HEK293 (cell line): ENCODE results near the gene PRICKLE3.

Source experiments
- CTCF ChIA-PET: fragments of 350-600 bp; formaldehyde crosslinking; extraction: SDS; loops from one replicate; lab custom pipeline; 2021; ENCODE audit warnings: antibody characterized with exemption; lab: Yijun Ruan, JAX
- POLR2A ChIA-PET: fragments of 300-600 bp; formaldehyde crosslinking; extraction: SDS; loops from one replicate; lab custom pipeline; 2020; ENCODE audit warnings: antibody characterized with exemption, inconsistent platforms; lab: Yijun Ruan, JAX
- H3K27ac ChIP-seq: fragments of 200-500 bp; sonication (Bioruptor generic); 2 replicates; pipeline ENCODE4 v1.5.1; 2014; ENCODE audit warnings: low read depth, low read length, control low read depth, inconsistent platforms; ENCODE audit errors: extremely low read depth
- H3K36me3 ChIP-seq, 2 experiments: fragments of 200-500 bp in 1 of 2; sonication (Bioruptor generic) in 1 of 2; 1 replicate in 1 of 2; 2 replicates in 1 of 2; pipeline ENCODE4 v1.5.1; 2014 to 2017; ENCODE audit warnings: inconsistent platforms in 2 of 2, low read length in 2 of 2; ENCODE audit not compliant: control insufficient read depth in 2 of 2, insufficient read depth in 1 of 2
- H3K4me1 ChIP-seq: fragments of 200-500 bp; sonication (Bioruptor generic); 2 replicates; pipeline ENCODE4 v1.5.1; 2014; ENCODE audit warnings: mild to moderate bottlenecking, low read length, inconsistent platforms; ENCODE audit not compliant: control insufficient read depth, insufficient read depth
- H3K4me3 ChIP-seq: 2 replicates; pipeline ENCODE4 v1.5.1; 2011; ENCODE audit warnings: low read depth, mild to moderate bottlenecking, control low read depth, low read length, moderate library complexity
- H3K9me3 ChIP-seq: fragments of 200-500 bp; sonication (Bioruptor generic); 2 replicates; pipeline ENCODE4 v1.5.1; 2014; ENCODE audit warnings: low read depth, low read length, inconsistent platforms; ENCODE audit not compliant: control insufficient read depth, insufficient read depth
- BCL11A ChIP-seq: fragments of 450-650 bp; formaldehyde crosslinking; IDR thresholded peaks from 2 replicates; pipeline ENCODE4 v1.5.1; 2016; ENCODE audit warnings: low read depth, missing biosample characterization, missing genetic modification characterization
- EGR2 ChIP-seq: fragments of 450-650 bp; formaldehyde crosslinking; IDR thresholded peaks from 2 replicates; pipeline ENCODE4 v1.5.1; 2016; ENCODE audit warnings: low read depth, missing biosample characterization, missing genetic modification characterization
- KLF1 ChIP-seq: fragments of 450-650 bp; formaldehyde crosslinking; IDR thresholded peaks from 2 replicates; pipeline ENCODE4 v1.5.1; 2016; ENCODE audit warnings: missing biosample characterization, missing genetic modification characterization
- KLF10 ChIP-seq: fragments of 450-650 bp; IDR thresholded peaks from 2 replicates; pipeline ENCODE4 v1.5.1; 2018; ENCODE audit warnings: missing biosample characterization, mild to moderate bottlenecking, missing genetic modification characterization
- KLF16 ChIP-seq: fragments of 450-650 bp; formaldehyde crosslinking; IDR thresholded peaks from 2 replicates; pipeline ENCODE4 v1.5.1; 2017; ENCODE audit warnings: missing biosample characterization, missing genetic modification characterization
- PRDM6 ChIP-seq: fragments of 450-650 bp; formaldehyde crosslinking; IDR thresholded peaks from 2 replicates; pipeline ENCODE4 v1.5.1; 2017; ENCODE audit warnings: missing biosample characterization, missing genetic modification characterization
- SALL2 ChIP-seq: fragments of 450-650 bp; formaldehyde crosslinking; IDR thresholded peaks from 2 replicates; pipeline ENCODE4 v1.5.0; 2017; ENCODE audit warnings: missing biosample characterization, mild to moderate bottlenecking, missing genetic modification characterization, borderline replicate concordance
- SCRT1 ChIP-seq: fragments of 450-650 bp; formaldehyde crosslinking; IDR thresholded peaks from 2 replicates; pipeline ENCODE4 v1.5.1; 2016; ENCODE audit warnings: missing biosample characterization, missing genetic modification characterization, borderline replicate concordance
- SP3 ChIP-seq: fragments of 450-650 bp; formaldehyde crosslinking; IDR thresholded peaks from 2 replicates; pipeline ENCODE4 v1.5.1; 2016; ENCODE audit warnings: missing biosample characterization, missing genetic modification characterization
- WT1 ChIP-seq: fragments of 450-650 bp; formaldehyde crosslinking; IDR thresholded peaks from 2 replicates; pipeline ENCODE4 v1.5.1; 2016; ENCODE audit warnings: missing biosample characterization, missing genetic modification characterization
- ZBTB11 ChIP-seq: fragments of 450-650 bp; formaldehyde crosslinking; conservative IDR thresholded peaks from 2 replicates; pipeline ENCODE4 v1.5.1; 2016; ENCODE audit warnings: low read depth, missing biosample characterization, missing genetic modification characterization
- ZBTB20 ChIP-seq: fragments of 450-650 bp; formaldehyde crosslinking; IDR thresholded peaks from 2 replicates; pipeline ENCODE4 v1.5.1; 2016; ENCODE audit warnings: missing biosample characterization, missing genetic modification characterization
- ZBTB21 ChIP-seq: fragments of 450-650 bp; formaldehyde crosslinking; IDR thresholded peaks from 2 replicates; pipeline ENCODE4 v1.5.1; 2017; ENCODE audit warnings: missing biosample characterization, missing genetic modification characterization
- ZEB2 ChIP-seq: fragments of 450-650 bp; formaldehyde crosslinking; IDR thresholded peaks from 2 replicates; pipeline ENCODE4 v1.5.1; 2016; ENCODE audit warnings: missing biosample characterization, missing genetic modification characterization
- ZFHX2 ChIP-seq: fragments of 450-650 bp; formaldehyde crosslinking; conservative IDR thresholded peaks from 2 replicates; pipeline ENCODE4 v1.5.1; 2016; ENCODE audit warnings: missing biosample characterization, missing genetic modification characterization
- ZIC2 ChIP-seq: fragments of 450-650 bp; formaldehyde crosslinking; IDR thresholded peaks from 2 replicates; pipeline ENCODE4 v1.5.1; 2016; ENCODE audit warnings: missing biosample characterization, missing genetic modification characterization
- ZNF175 ChIP-seq: fragments of 450-650 bp; formaldehyde crosslinking; IDR thresholded peaks from 2 replicates; pipeline ENCODE4 v1.5.1; 2016; ENCODE audit warnings: missing biosample characterization, missing genetic modification characterization
- ZNF211 ChIP-seq: fragments of 450-650 bp; formaldehyde crosslinking; IDR thresholded peaks from 2 replicates; pipeline ENCODE4 v1.5.1; 2016; ENCODE audit warnings: low read depth, missing biosample characterization, missing genetic modification characterization
- ZNF302 ChIP-seq: fragments of 450-650 bp; formaldehyde crosslinking; IDR thresholded peaks from 2 replicates; pipeline ENCODE4 v1.5.1; 2016; ENCODE audit warnings: missing biosample characterization, missing genetic modification characterization, low read depth
- ZNF324 ChIP-seq: fragments of 450-650 bp; formaldehyde crosslinking; IDR thresholded peaks from 2 replicates; pipeline ENCODE4 v1.5.1; 2016; ENCODE audit warnings: missing biosample characterization, missing genetic modification characterization
- ZNF416 ChIP-seq: fragments of 450-650 bp; formaldehyde crosslinking; IDR thresholded peaks from 2 replicates; pipeline ENCODE4 v1.5.1; 2016; ENCODE audit warnings: missing biosample characterization, missing genetic modification characterization
- ZNF423 ChIP-seq: fragments of 450-650 bp; formaldehyde crosslinking; IDR thresholded peaks from 2 replicates; pipeline ENCODE4 v1.5.1; 2016; ENCODE audit warnings: missing biosample characterization, missing genetic modification characterization
- ZNF513 ChIP-seq: fragments of 450-650 bp; IDR thresholded peaks from 2 replicates; pipeline ENCODE4 v1.5.1; 2018; ENCODE audit warnings: missing biosample characterization, missing genetic modification characterization
- ZNF560 ChIP-seq: fragments of 450-650 bp; formaldehyde crosslinking; IDR thresholded peaks from 2 replicates; pipeline ENCODE4 v1.5.1; 2017; ENCODE audit warnings: missing biosample characterization, missing genetic modification characterization, borderline replicate concordance
- ZNF76 ChIP-seq: fragments of 450-650 bp; formaldehyde crosslinking; IDR thresholded peaks from 2 replicates; pipeline ENCODE4; 2016; ENCODE audit warnings: low read depth, missing biosample characterization, missing genetic modification characterization, borderline replicate concordance
- ZXDB ChIP-seq: fragments of 450-650 bp; formaldehyde crosslinking; IDR thresholded peaks from 2 replicates; pipeline ENCODE4 v1.5.1; 2016; ENCODE audit warnings: missing biosample characterization, missing genetic modification characterization
- TF ChIP-seq, protein P1 (sequence below): fragments of 450-650 bp; formaldehyde crosslinking; optimal IDR thresholded peaks from 2 replicates; pipeline ENCODE3; 2016; ENCODE audit warnings: missing biosample characterization, mild to moderate bottlenecking, missing genetic modification characterization

PRICKLE3 gene, protein sequence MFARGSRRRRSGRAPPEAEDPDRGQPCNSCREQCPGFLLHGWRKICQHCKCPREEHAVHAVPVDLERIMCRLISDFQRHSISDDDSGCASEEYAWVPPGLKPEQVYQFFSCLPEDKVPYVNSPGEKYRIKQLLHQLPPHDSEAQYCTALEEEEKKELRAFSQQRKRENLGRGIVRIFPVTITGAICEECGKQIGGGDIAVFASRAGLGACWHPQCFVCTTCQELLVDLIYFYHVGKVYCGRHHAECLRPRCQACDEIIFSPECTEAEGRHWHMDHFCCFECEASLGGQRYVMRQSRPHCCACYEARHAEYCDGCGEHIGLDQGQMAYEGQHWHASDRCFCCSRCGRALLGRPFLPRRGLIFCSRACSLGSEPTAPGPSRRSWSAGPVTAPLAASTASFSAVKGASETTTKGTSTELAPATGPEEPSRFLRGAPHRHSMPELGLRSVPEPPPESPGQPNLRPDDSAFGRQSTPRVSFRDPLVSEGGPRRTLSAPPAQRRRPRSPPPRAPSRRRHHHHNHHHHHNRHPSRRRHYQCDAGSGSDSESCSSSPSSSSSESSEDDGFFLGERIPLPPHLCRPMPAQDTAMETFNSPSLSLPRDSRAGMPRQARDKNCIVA

GRCh38 chrX:49186125-49187027 is at the start of gene PRICKLE3:
TSS of gene PRICKLE3 (minus strand) at chrX:49186373. CDS start at chrX:49186297, 76 bp downstream.
- H3K4me3 ChIP-seq = peak within 1 kb of the TSS; percentile 54
- peak within 1 kb of the TSS; percentile 10; the same call in 1 of the 2 replicates for H3K27ac ChIP-seq
- ChIA-PET CTCF (interaction anchor here (0.5 to 0.9 kb wide), 3 partner anchors 14 to 23 kb away, joined by 3 to 4 read pairs (median 4); no protein-coding TSS in a partner anchor), POLR2A (no interaction called here)
- peaks cover 10 to 16% of the 10 kb centered on the region in 2 experiments; a peak in 2 of 3 replicates for H3K36me3 ChIP-seq
- no peaks in the 10 kb centered on the region for H3K9me3 ChIP-seq
- peaks cover 2% of the 10 kb centered on the region; the same call in 1 of the 2 replicates for H3K4me1 ChIP-seq
- peak; percentile 76 for TF ChIP-seq EGR2 (tag by site-specific recombination)
- TF ChIP-seq ZNF324 (tag by site-specific recombination) = 0 out of 2 replicates have a peak, but pooled peaks have one; percentile 24
- peak; percentile 69; the same call in 1 of the 2 replicates for TF ChIP-seq ZBTB20 (tag by site-specific recombination)
- peak; percentile 18; the same call in 1 of the 2 replicates for TF ChIP-seq KLF10 (tag by site-specific recombination)
- TF ChIP-seq ZFHX2 (tag by site-specific recombination) = peak; percentile 89
- TF ChIP-seq SALL2 (tag by site-specific recombination) = no peak
- 0 out of 2 replicates have a peak, but pooled peaks have one; percentile 44 for TF ChIP-seq ZXDB (tag by site-specific recombination)
- no peak for TF ChIP-seq ZNF211 (tag by site-specific recombination)
- TF ChIP-seq SCRT1 (tag by site-specific recombination) = no peak
- peak; percentile 44; the same call in 1 of the 2 replicates for TF ChIP-seq KLF1
- no peak for TF ChIP-seq ZNF513
- peak; percentile 74; the same call in 1 of the 2 replicates for TF ChIP-seq BCL11A
- no peak for TF ChIP-seq ZBTB21 (tag by site-specific recombination)
- TF ChIP-seq PRDM6 (tag by site-specific recombination) = no peak
- 0 out of 2 replicates have a peak, but pooled peaks have one; percentile 13 for TF ChIP-seq WT1 (tag by site-specific recombination)
- TF ChIP-seq ZNF423 (tag by site-specific recombination) = peak; percentile 57; the same call in 1 of the 2 replicates
- peak; percentile 70; the same call in 1 of the 2 replicates for TF ChIP-seq KLF16 (tag by site-specific recombination)
- TF ChIP-seq ZNF560 (tag by site-specific recombination) = no peak
- no peak for TF ChIP-seq ZBTB11 (tag by site-specific recombination)
- peak; percentile 94 for TF ChIP-seq ZIC2 (tag by site-specific recombination)
- no peak for TF ChIP-seq ZNF416 (tag by site-specific recombination)
- TF ChIP-seq, protein P1, sequence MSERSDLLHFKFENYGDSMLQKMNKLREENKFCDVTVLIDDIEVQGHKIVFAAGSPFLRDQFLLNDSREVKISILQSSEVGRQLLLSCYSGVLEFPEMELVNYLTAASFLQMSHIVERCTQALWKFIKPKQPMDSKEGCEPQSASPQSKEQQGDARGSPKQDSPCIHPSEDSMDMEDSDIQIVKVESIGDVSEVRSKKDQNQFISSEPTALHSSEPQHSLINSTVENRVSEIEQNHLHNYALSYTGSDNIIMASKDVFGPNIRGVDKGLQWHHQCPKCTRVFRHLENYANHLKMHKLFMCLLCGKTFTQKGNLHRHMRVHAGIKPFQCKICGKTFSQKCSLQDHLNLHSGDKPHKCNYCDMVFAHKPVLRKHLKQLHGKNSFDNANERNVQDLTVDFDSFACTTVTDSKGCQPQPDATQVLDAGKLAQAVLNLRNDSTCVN (tag by site-specific recombination) = peak; percentile 84
- TF ChIP-seq SP3 = peak; percentile 72
- peak; percentile 83 for TF ChIP-seq ZEB2 (tag by site-specific recombination)
- TF ChIP-seq ZNF302 (tag by site-specific recombination) = no peak
- no peak for TF ChIP-seq ZNF175 (tag by site-specific recombination)
- peak; percentile 68; the same call in 1 of the 2 replicates for TF ChIP-seq ZNF76 (tag by site-specific recombination)
